GM19438 (cell line): Measurements from ENCODE around the gene GSG1L2.
"Not testable (repeated sequence)": the region's sequence is repeated elsewhere in the genome, so short reads cannot be mapped to it uniquely, and the experiment has no call there.

ENCODE experiments used
- ATAC-seq: cut with Tn5 transposase; IDR thresholded peaks from one replicate; pipeline ENCODE4 v1.9.1; 2021; ENCODE audit warnings: low read depth; ENCODE audit not compliant: unreplicated experiment

Gene GSG1L2

DNA sequence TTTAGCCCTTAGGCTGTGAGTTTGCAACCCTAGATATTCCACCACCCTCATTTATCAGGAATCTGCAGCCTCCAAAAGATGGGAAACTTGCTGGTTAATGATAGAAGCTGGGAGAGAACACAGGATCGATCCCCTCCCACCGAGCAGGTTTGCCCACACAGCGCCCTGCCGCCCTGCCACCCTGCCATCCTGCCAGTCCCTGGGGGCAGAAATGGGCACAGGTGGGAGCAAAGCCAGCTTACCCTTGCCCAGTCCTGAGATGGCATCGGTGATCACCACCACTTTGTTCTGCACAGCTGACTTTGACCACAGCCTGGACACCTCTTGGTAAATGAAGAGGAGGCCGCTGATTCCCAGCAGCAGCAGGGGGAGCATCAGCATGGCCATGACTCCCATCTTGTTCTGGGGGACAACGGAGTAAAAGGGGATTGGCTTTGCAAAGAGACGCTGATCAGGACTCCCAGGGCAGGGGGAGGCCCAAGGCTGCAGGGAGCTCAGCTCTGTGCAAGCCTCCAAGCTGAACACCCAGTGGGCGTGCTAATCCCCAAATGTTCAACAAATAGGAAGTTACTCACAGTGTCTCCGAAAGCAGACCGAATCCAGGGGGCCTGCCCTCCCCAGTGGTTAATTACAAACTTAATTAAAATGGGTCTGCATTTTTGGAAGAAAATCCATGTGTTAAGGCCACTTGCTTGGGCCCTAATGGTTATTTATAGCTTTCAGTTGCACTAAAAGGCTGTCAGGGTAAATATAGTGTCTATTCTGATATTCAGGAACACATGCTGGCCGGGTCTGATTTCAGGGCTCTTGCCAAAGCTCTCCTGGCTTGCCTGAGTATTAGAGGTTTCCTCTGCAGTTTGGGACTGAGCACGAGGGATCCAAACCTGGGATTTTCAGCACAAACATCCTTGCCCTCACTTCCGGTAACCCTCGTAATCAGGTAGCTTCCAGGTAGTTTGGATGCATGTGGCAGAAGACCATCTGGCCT, 30.7 kb downstream of the GSG1L2 start, which contains the start of gene DHRS7C:
DHRS7C (minus strand) TSS at position 704 of the 988 bp plus-strand sequence; CDS start at position 396, 308 bp downstream.
- ATAC-seq: no peak

- ATAC-seq: no peak
Measured at GRCh38 chr17:9790316-9790715, 31.6 kb downstream of the GSG1L2 start.

DNA sequence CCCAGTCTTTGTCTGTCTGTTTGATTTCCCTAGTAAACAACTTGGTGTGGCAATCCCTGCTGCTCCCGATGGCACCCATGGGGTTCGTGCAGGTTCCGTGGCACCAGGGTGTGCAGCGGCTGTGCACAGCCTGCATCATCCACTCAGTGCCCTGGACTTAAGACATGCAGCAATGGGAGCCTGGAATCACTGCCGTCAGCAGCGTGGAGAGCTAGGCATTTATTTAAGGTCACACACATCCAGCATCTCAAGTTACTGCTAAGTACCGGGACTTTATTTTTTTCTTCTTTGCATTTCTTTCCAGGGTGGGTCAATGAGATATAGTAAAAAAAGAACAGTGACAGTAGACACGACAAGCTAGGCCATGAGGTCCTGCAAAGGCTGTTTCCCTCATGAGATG, 33.3 kb downstream of the GSG1L2 start:
- ATAC-seq: no peak

GRCh38 chr17:9784544-9784943, 37.3 kb downstream of the GSG1L2 start:
- ATAC-seq: no peak

DNA sequence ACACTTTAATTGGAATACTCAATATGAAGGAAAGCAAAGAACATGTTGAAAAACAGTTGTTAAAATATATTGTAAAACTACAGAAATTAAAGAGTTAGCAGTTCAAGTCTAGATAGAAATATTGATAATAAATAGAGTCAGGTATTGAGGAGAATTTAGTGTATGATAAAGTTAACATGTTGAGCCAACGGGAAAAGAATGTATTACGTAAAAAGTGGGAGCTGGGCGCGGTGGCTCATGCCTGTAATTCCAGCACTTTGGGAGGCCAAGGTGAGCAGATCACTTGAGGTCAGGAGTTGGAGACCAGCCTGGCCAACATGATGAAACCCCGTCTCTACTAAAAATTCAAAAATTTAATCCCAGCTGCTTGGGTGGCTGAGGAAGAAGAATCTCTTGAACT, 38.4 kb downstream of the GSG1L2 start:
- ATAC-seq: not testable (repeated sequence)

GRCh38 chr17:9783050-9783449, 38.8 kb downstream of the GSG1L2 start:
- no peak for ATAC-seq

GRCh38 chr17:9780552-9780951, 41.3 kb downstream of the GSG1L2 start:
- no peak for ATAC-seq

DNA sequence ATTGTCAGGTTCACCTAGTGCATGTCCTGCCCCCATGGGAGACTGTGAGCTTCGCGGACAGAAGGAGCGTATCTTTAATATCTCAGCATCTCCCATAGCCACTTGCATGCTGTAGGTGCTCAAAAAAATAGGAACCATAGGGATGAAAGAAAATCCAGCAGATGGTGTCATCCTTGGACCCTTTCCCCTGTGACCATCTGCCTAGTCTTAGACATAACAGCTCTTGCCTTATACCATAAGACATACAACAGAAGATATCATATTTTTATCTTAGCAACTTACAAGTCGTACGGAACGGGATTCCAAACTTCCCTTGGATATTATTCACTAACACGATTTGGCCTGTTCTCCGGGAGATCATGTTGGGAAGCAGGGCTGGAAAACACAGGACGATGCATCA, 45.0 kb downstream of the GSG1L2 start:
- ATAC-seq: no peak

DNA sequence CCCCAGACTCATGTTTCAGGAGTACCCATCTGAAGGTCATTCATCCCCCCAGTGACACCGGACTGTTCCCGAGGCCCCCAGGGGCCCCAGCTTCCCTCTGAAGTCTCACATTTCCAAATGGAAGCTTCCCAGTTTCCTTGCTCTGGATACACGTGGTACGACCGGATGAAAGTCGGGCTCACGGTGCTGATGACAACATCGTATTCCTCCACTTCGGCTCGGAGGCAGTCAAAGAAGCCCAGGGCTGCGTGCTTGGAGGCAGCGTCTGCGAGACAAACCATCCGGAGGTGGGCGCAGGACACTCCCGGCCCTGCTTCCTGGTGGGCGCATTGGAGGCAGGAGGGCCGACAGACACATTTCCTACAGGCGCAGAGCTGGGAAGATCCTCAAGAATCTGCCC, 49.2 kb downstream of the GSG1L2 start:
- no peak for ATAC-seq

DNA sequence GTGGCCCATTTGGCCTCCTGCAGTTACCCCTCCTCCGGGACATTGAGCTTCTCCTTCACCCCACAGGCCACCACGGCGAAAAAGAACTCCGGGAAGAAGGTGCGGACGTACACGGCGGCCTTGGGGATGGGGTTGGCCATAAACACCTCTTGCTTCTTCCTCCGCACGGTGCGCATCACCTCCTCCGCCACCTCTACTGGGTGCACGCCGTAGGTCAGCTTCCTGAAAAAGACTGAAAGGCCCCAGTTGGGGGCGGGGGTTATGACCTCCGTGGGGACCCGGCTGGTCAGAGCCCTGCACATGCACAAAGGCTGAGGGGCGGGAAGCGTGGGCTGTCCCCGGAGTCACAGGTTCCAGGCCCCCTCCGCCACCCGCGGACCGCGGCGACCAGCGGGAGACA, 50.4 kb downstream of the GSG1L2 start:
- no peak for ATAC-seq

DNA sequence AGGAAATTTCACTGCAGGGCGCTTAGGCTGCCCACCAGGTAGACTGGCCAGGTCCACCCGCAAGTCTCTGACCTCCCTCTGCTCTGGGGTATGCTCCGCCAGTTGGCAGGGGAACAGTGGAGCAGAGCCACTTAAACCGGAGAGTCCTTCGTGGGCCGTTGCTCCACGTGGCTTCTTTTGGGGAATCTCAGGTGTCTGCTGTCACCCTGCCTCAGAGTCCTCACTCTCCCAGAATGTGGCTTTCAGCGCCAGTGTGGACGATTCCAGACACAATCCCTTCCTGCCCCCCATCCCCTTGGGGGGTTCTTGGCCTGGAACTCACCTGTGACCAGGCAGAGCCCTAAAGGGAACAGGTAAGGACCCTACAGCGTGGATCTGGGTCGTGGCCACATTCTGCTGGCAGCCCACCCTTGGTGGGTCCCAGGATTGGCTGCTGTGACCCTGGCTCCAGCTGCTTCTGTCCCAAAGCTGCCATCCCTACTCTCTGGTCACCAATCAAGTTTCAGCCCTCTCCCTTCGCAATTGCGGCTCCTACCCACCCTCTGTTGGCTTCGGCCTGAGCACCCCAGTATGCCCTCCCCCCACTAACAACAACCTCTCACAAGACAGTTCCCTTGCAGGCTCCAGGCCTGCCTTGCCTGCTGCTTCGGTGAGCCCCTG, 52.7 kb downstream of the GSG1L2 start:
- ATAC-seq: no peak

DNA sequence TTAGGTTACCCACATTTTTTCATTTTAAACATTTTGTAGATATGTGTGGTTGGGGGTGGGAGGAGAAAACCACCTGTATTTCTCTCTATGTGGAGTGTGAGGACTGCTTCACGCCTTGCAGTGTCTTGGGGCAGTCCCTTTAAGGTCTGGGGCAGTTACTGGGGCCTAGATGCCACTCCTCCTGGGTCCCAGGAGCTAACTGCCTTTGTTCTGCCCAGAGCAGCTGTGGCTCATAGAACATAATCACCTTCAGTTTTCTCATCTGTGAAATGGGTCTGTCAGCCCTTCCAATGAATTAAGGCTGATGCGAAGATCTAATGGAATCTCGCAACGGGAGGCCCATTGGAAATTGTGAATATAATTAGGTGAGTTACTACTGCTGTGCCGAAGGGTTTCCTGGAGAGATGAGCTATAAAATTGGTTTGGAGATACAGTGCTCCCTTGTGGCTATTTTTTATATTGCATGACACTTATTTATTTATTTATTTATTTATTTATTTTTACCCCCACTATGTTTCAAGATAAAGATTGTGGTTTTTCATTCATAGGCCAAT, 53.4 kb downstream of the GSG1L2 start:
- ATAC-seq: no peak

DNA sequence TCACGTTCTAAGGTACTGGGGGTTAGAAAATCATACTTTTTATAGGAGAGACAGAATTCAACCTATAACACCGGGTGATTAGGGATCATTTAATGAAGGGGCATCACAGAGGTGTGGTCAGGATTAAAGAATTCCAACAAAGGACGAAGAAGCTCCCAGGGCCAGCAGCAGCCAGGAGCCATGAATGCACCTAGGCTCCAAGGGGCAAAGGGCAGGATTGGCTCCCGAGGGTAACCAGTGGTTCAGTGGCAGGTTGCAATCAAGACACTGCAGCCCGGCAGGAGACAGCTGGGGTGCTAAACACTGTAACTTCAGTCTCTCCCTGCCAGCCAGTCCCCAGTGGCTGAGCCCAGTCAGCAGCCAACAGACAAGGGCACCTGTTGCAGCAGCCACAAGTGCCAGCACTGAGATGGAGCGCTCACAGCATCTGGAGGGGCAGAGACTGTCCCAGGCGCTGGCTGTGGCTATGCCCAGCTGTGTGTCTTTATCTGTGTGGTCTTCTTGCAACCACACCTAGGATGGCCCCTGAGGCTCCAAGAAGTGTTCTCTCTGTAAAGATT, 54.4 kb downstream of the GSG1L2 start:
- ATAC-seq: no peak

DNA sequence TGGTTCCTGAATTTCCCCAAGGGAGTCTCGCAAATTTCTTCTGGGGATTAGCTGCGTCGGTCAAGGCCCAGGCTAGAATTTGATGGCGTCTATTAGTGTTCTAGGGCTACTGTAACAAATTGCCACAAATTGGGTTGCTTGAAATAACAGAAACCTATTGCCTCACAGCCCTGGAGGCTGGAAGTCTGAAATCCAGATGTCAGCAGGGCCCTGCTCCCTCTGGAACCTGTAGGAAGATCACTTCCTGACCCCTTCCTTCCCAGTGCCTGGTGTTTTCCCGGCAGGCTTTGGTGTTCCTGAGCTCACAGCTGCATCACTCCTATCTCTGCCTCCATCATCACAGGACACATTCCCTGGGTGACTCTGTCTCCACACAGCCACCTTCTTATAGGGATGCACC, 54.9 kb downstream of the GSG1L2 start:
- no peak for ATAC-seq

DNA sequence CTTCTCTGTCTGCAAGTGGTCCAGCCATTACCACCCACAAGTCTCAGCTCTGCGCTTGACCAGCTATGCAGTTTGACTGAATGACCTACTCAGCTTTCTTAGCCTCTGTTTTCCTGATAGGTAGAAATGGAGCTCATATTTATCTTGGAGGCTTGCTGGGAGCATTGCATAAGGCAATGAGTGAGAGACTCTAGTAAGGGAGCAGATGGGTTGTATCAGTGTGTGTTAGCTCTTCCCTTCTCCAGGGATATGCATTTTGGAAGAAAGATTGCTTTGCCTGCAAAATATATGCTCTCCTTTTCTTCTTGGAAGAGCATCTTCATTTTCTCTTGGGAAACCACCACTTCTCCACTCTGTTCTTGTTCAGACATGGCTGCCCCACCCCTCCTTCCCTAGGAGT, 56.6 kb downstream of the GSG1L2 start:
- ATAC-seq: no peak

GRCh38 chr17:9763643-9764042, 58.2 kb downstream of the GSG1L2 start:
- ATAC-seq: no peak

GRCh38 chr17:9760266-9760665, 61.6 kb downstream of the GSG1L2 start:
- ATAC-seq: no peak

- ATAC-seq: no peak
Measured at GRCh38 chr17:9755083-9755482, 66.8 kb downstream of the GSG1L2 start.
